OCI-LY1 (cell line): ENCODE results near the gene LRG1.
A peak's percentile ranks its signal among the peaks of the same experiment; 100 is the strongest.

Experiments used
- H2AFZ ChIP-seq: fragments of 200-600 bp; sonication (generic), shearing (Covaris generic); 2 replicates; pipeline ENCODE4 v1.6.0; 2014; ENCODE audit warnings: antibody characterized with exemption, mild to moderate bottlenecking, low read length
- H3F3A ChIP-seq: fragments of 200-600 bp; sonication (generic), shearing (Covaris generic); 2 replicates; pipeline ENCODE4 v1.6.0; 2014; ENCODE audit warnings: mild to moderate bottlenecking, antibody characterized with exemption, low read length, moderate library complexity; ENCODE audit not compliant: insufficient read depth
- H3K27ac ChIP-seq: fragments of 200-600 bp; sonication (generic); 2 replicates; pipeline ENCODE4 v1.5.1; 2014; ENCODE audit warnings: low read length, mixed run types, mild to moderate bottlenecking, low read depth; ENCODE audit not compliant: poor library complexity, severe bottlenecking
- H3K27me3 ChIP-seq: fragments of 200-600 bp; sonication (generic); 2 replicates; pipeline ENCODE4 v1.6.0; 2014; ENCODE audit warnings: antibody characterized with exemption, mild to moderate bottlenecking, low read length, moderate library complexity; ENCODE audit not compliant: insufficient read depth
- H3K36me3 ChIP-seq: fragments of 200-600 bp; sonication (generic); 2 replicates; pipeline ENCODE4 v1.6.1; 2014; ENCODE audit warnings: mild to moderate bottlenecking, antibody characterized with exemption, low read length, moderate library complexity, mixed read lengths; ENCODE audit not compliant: insufficient read depth
- H3K4me1 ChIP-seq: fragments of 200-600 bp; sonication (generic); 2 replicates; pipeline ENCODE4 v1.5.1; 2014; ENCODE audit warnings: mild to moderate bottlenecking, low read length, moderate library complexity; ENCODE audit not compliant: insufficient read depth, severe bottlenecking
- H3K4me2 ChIP-seq: fragments of 200-600 bp; sonication (generic), shearing (Covaris generic); 2 replicates; pipeline ENCODE4 v1.6.1; 2014; ENCODE audit warnings: low read length
- H3K4me3 ChIP-seq: fragments of 200-600 bp; sonication (generic); 2 replicates; pipeline ENCODE4 v1.5.1; 2014; ENCODE audit warnings: low read length, low read depth, mild to moderate bottlenecking, mixed read lengths; ENCODE audit not compliant: poor library complexity, severe bottlenecking
- H3K79me2 ChIP-seq: fragments of 200-600 bp; shearing (Covaris generic); 2 replicates; pipeline ENCODE4 v1.6.1; 2016; ENCODE audit warnings: mixed run types, low read length, mixed read lengths; ENCODE audit not compliant: insufficient read depth
- H3K9ac ChIP-seq: fragments of 200-600 bp; sonication (generic), shearing (Covaris generic); 2 replicates; pipeline ENCODE4 v1.6.1; 2014; ENCODE audit warnings: mild to moderate bottlenecking, low read length, mixed read lengths
- H3K9me2 ChIP-seq: fragments of 200-600 bp; sonication (generic), shearing (Covaris generic); 2 replicates; pipeline ENCODE4 v1.6.1; 2014; ENCODE audit warnings: low read depth, mild to moderate bottlenecking, low read length, mixed read lengths
- H3K9me3 ChIP-seq: fragments of 200-600 bp; shearing (Covaris generic); 2 replicates; pipeline ENCODE4 v1.6.1; 2014; ENCODE audit warnings: low read length, mixed read lengths
- H4K20me1 ChIP-seq: fragments of 200-600 bp; sonication (generic), shearing (Covaris generic); 2 replicates; pipeline ENCODE4 v1.6.0; 2016; ENCODE audit warnings: mild to moderate bottlenecking, low read length; ENCODE audit not compliant: insufficient read depth
- CTCF ChIP-seq: fragments of 200-600 bp; sonication (generic), shearing (Covaris generic); IDR thresholded peaks from 2 replicates; pipeline ENCODE4 v1.5.1; 2017; ENCODE audit warnings: mild to moderate bottlenecking, antibody characterized with exemption, low read length, moderate library complexity, mixed read lengths
- EZH2 ChIP-seq: fragments of 200-600 bp; sonication (generic), shearing (Covaris generic); IDR thresholded peaks from 2 replicates; pipeline ENCODE4 v1.8.0; 2017; ENCODE audit warnings: borderline replicate concordance, mixed run types, mild to moderate bottlenecking, antibody characterized with exemption, low read length, moderate library complexity, mixed read lengths

Gene LRG1

GRCh38 chr19:4579389-4579788, 39.6 kb upstream of the LRG1 start:
- H3K36me3 ChIP-seq = no peaks in the 10 kb centered on the region
- H3K79me2 ChIP-seq = no peaks in the 10 kb centered on the region
- H3K9me2 ChIP-seq = no peaks in the 10 kb centered on the region
- H3K27me3 ChIP-seq = no peaks in the 10 kb centered on the region; the same call in 1 of the 2 replicates
- H3K9me3 ChIP-seq = no peaks in the 10 kb centered on the region
- H4K20me1 ChIP-seq = no peaks in the 10 kb centered on the region
- no peak overlapping the region for H3K4me3 ChIP-seq
- no peak overlapping the region for H3K9ac ChIP-seq
- H3K4me2 ChIP-seq = no peak overlapping the region
- H2AFZ ChIP-seq = no peak overlapping the region
- TF ChIP-seq EZH2 = no peak
- no peak for TF ChIP-seq CTCF
- no peak overlapping the region for H3K27ac ChIP-seq
- no peaks in the 10 kb centered on the region; the same call in 1 of the 2 replicates for H3F3A ChIP-seq
- peaks cover 2% of the 10 kb centered on the region for H3K4me1 ChIP-seq

- Histone ChIP-seq H3K27me3 (no peaks in the 10 kb centered on the region; the same call in 1 of the 2 replicates), H3K4me1 (no peaks in the 10 kb centered on the region), H3K9me3 (no peaks in the 10 kb centered on the region)
These were observed 38.9 kb upstream of the LRG1 start for GRCh38 chr19:4578552-4579248.

GRCh38 chr19:4577020-4577782, 37.4 kb upstream of the LRG1 start:
- no peak overlapping the region for H2AFZ ChIP-seq

More at GRCh38 chr19:4578552-4579248, 38.9 kb upstream of the LRG1 start:
- Histone ChIP-seq H4K20me1 (no peaks in the 10 kb centered on the region), H3F3A (no peaks in the 10 kb centered on the region; the same call in 1 of the 2 replicates), H3K9ac (no peak overlapping the region), H3K27ac (no peak overlapping the region), H3K79me2 (no peaks in the 10 kb centered on the region), H3K36me3 (no peaks in the 10 kb centered on the region), H3K4me3 (no peak overlapping the region), H3K9me2 (no peaks in the 10 kb centered on the region), H3K4me2 (no peak overlapping the region), H2AFZ (no peak overlapping the region)
- TF ChIP-seq CTCF (no peak), EZH2 (no peak)

More at GRCh38 chr19:4577020-4577782, 37.4 kb upstream of the LRG1 start:
- no peaks in the 10 kb centered on the region for H3K4me1 ChIP-seq
- H3K27me3 ChIP-seq = no peaks in the 10 kb centered on the region
- 0 out of 2 replicates have a peak, but pooled peaks have one; percentile 2 for TF ChIP-seq CTCF
- no peak for TF ChIP-seq EZH2
- no peak overlapping the region for H3K27ac ChIP-seq
- no peaks in the 10 kb centered on the region for H4K20me1 ChIP-seq
- no peaks in the 10 kb centered on the region for H3K9me3 ChIP-seq
- no peak overlapping the region for H3K4me3 ChIP-seq
- no peaks in the 10 kb centered on the region for H3K79me2 ChIP-seq
- no peaks in the 10 kb centered on the region; the same call in 1 of the 2 replicates for H3F3A ChIP-seq
- no peak overlapping the region for H3K4me2 ChIP-seq
- H3K36me3 ChIP-seq = no peaks in the 10 kb centered on the region
- no peaks in the 10 kb centered on the region for H3K9me2 ChIP-seq
- H3K9ac ChIP-seq = no peak overlapping the region
